Neutrophil (primary cell): ENCODE measurements around the gene C22orf39.

Source experiments
- H3K27ac ChIP-seq: fragments of 200-600 bp; sonication (generic); 2 replicates; pipeline ENCODE4 v1.5.1; 2016; ENCODE audit warnings: mild to moderate bottlenecking, moderate library complexity
- H3K27me3 ChIP-seq: fragments of 200-600 bp; sonication (generic); 2 replicates; pipeline ENCODE4 v1.6.0; 2016; ENCODE audit warnings: mild to moderate bottlenecking
- H3K36me3 ChIP-seq: fragments of 200-600 bp; sonication (generic); 2 replicates; pipeline ENCODE4 v1.5.1; 2017
- H3K4me1 ChIP-seq, 2 experiments: fragments of 200-600 bp in 1 of 2; sonication (generic) in 1 of 2; 1 replicate in 1 of 2; 2 replicates in 1 of 2; pipeline versions ENCODE4 v1.5.1 to v1.6.1; 2013 to 2016; ENCODE audit warnings: low read depth in 1 of 2, low read length in 1 of 2, mild to moderate bottlenecking in 1 of 2, moderate library complexity in 1 of 2; ENCODE audit not compliant: control insufficient read depth in 1 of 2, insufficient read depth in 1 of 2
- H3K4me3 ChIP-seq, 2 experiments: fragments of 200-600 bp in 1 of 2; sonication (generic) in 1 of 2; 1 replicate in 1 of 2; 2 replicates in 1 of 2; pipeline ENCODE4 v1.5.1; 2013 to 2016; ENCODE audit warnings: low read depth in 1 of 2, low read length in 1 of 2, mild to moderate bottlenecking in 1 of 2, moderate library complexity in 1 of 2
- H3K9me3 ChIP-seq: fragments of 200-600 bp; sonication (generic); 2 replicates; pipeline ENCODE4 v1.5.1; 2016
- CTCF ChIP-seq: fragments of 200-600 bp; sonication (generic); IDR thresholded peaks from 2 replicates; pipeline ENCODE4 v1.5.1; 2016; ENCODE audit warnings: antibody characterized with exemption

The C22orf39 gene, protein sequence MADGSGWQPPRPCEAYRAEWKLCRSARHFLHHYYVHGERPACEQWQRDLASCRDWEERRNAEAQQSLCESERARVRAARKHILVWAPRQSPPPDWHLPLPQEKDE

DNA sequence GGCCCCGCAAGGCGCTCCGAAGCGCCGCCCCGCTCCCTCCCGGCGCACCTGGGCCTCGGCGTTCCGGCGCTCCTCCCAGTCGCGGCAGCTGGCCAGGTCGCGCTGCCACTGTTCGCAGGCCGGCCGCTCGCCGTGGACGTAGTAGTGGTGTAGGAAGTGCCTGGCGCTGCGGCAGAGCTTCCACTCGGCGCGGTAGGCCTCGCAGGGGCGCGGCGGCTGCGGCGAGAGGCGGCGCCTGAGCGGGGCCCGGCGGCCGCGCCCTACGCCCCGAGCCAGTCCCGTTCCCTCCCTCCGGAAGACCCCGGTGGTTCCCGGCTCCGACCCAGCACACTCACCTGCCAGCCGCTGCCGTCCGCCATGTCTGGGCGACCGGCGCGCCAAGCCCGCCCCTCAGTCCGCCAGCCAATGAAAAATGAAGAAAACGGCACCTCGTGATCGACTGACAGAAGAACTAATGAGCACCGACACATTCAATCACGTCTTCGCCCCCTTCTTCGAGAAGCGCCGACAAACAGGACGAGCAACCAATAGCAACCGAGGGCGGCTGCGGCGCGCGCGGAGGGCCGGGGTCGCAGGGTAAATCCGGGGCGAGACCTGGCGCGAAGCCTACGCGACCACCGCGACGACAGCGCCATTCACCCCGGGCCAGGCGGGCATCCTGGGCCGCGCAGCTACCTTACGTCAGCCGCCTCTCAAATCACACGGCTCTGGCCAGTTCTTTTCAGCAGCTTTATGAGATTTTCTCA is at the start of gene C22orf39:
Gene C22orf39, minus strand, starts transcription at position 382 of the 746 bp plus-strand sequence. Its CDS starts 23 bp downstream, at position 359.
- no peak for TF ChIP-seq CTCF
- Histone ChIP-seq H3K36me3 (peaks cover 57% of the 10 kb centered on the region), H3K9me3 (no peaks in the 10 kb centered on the region), H3K4me1 (peaks cover 19 to 23% of the 10 kb centered on the region in 2 experiments), H3K27ac (peak within 1 kb of the TSS; percentile 94), H3K27me3 (no peaks in the 10 kb centered on the region), H3K4me3 (peak within 1 kb of the TSS; percentile 74 to 87)

- H3K36me3 ChIP-seq = peaks cover 51% of the 10 kb centered on the region
- H3K4me1 ChIP-seq = no peaks in the 10 kb centered on the region
- no peak overlapping the region for H3K4me3 ChIP-seq
- TF ChIP-seq CTCF = no peak
- no peaks in the 10 kb centered on the region for H3K27me3 ChIP-seq
- H3K27ac ChIP-seq = no peak overlapping the region
- H3K9me3 ChIP-seq = no peaks in the 10 kb centered on the region
Observed at GRCh38 chr22:19497245-19497644, 49.7 kb upstream of the C22orf39 start.

DNA sequence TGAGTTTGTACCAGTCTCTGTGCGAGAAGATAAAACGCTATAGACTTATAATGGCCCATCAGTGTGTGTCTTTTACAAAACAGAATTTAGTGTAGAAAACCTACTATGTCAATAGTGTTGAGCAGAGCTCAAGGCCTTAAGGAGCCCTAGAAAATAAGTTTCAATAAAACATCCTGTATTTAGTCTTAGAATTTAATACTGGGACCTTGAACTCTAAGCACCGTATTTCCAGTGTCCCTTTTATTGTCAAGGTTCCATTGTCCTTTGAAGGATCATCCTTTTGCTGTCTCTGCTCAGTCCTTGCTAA is 48.8 kb upstream of the C22orf39 start:
- Histone ChIP-seq H3K9me3 (no peaks in the 10 kb centered on the region), H3K4me3 (no peak overlapping the region), H3K27me3 (no peaks in the 10 kb centered on the region), H3K27ac (no peak overlapping the region), H3K36me3 (peaks cover 51% of the 10 kb centered on the region), H3K4me1 (no peaks in the 10 kb centered on the region)
- TF ChIP-seq CTCF = no peak

DNA sequence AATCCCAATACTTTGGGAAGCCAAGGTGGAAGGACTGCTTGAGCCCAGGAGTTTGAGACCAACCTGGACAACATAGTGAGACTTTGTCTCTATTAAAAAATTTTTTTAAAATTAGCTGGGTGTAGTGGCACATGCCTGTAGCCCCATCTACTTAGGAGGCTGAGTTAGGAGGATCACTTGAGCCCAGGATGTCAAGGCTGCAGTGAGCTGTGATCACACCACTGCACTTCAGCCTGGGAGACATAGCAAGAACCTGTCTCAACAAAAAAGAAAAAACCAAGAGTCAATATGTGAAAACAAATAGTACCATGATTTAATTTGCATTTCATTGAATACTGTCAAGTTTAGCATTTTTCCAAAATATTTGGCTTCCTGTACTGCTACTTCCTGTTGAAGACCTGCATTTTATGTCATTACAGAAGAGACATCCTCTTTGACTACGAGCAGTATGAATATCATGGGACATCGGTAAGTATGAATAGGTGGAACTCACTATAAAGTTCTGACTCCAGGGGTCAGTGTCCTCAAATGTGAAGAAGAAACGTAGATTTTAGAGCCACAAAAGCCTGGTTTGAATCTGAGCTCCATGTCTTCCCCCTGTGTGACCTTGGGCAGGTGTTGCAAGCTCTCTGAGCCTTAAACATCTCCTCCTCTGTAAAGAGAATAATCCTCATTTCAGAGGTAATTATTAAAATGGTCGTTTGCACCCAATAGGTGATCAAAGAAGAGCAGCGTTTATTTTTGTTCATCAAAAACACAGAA is 48.2 kb upstream of the C22orf39 start:
- Histone ChIP-seq H3K4me1 (no peaks in the 10 kb centered on the region), H3K36me3 (peaks cover 49% of the 10 kb centered on the region), H3K9me3 (no peaks in the 10 kb centered on the region), H3K4me3 (no peak overlapping the region), H3K27me3 (no peaks in the 10 kb centered on the region), H3K27ac (no peak overlapping the region)
- TF ChIP-seq CTCF = no peak

DNA sequence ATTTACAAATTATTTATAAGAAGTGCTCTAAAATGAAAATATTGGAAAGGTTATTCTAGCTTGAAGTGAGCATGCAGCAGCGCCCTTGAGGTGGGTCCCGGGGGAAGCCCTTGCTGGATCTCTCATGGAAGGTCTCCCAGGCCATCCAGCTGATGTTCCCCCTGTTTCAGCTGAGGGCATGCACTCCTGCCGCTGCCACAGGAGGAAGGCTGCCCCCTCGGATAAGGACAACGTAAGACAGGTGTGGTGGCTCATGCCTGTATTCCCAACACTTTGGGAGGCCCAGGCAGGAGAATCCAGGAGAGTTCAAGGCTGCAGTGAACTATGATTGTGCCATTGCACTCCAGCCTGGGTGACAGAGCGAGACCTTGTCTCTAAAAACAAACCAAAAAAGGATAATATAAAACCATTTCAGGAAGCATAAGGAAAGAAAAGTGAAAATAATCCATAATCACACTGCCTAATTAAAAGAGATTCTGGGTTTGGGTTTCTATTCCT is 47.2 kb upstream of the C22orf39 start:
- H3K4me1 ChIP-seq = no peaks in the 10 kb centered on the region
- no peaks in the 10 kb centered on the region for H3K9me3 ChIP-seq
- no peak overlapping the region for H3K27ac ChIP-seq
- peaks cover 44% of the 10 kb centered on the region for H3K36me3 ChIP-seq
- no peak for TF ChIP-seq CTCF
- H3K4me3 ChIP-seq = no peak overlapping the region
- no peaks in the 10 kb centered on the region for H3K27me3 ChIP-seq
